ENCODE measurements around the gene CALY. TPM values are rescaled to one million over a fixed set of nuclear protein-coding genes. Genes with fewer than 3 reads are reported as not detected.
A peak's percentile ranks its signal among the peaks of the same experiment; 100 is the strongest.

CALY gene
- total RNA-seq, 1 donor from 2014 or later, result not detected

DNA sequence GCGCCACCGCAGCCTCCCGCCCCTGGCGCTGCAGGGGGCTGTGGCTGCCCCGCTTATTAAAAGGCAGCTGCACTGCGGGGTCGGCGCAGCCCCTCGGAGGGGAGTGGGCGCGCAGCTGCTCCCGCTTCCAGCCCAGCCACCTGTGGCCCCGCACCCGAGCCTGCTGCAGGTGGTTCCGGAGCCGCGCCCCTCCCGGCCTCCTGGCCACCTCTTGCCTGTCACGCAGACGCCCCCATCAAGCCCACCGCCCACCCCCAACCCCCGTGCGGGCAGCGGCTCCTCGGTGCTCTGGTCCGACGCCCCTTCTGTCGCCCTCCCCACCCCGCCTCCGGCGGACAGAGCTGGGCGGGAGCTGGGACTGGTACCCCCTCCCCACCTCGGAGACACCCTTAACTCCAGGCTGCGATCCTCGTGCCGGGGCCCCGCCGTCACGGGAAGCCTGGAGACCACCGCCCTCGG, 549 bp downstream of the CALY start:
- no peak overlapping the region for H3K4me3 Mint-ChIP-seq (ENCODE audit: unreplicated experiment)
- DNase-seq (ENCODE audit: low spot score), result no peak
- TF ChIP-seq, protein P1, sequence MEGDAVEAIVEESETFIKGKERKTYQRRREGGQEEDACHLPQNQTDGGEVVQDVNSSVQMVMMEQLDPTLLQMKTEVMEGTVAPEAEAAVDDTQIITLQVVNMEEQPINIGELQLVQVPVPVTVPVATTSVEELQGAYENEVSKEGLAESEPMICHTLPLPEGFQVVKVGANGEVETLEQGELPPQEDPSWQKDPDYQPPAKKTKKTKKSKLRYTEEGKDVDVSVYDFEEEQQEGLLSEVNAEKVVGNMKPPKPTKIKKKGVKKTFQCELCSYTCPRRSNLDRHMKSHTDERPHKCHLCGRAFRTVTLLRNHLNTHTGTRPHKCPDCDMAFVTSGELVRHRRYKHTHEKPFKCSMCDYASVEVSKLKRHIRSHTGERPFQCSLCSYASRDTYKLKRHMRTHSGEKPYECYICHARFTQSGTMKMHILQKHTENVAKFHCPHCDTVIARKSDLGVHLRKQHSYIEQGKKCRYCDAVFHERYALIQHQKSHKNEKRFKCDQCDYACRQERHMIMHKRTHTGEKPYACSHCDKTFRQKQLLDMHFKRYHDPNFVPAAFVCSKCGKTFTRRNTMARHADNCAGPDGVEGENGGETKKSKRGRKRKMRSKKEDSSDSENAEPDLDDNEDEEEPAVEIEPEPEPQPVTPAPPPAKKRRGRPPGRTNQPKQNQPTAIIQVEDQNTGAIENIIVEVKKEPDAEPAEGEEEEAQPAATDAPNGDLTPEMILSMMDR (IDR thresholded peaks at IDR 0.05; ENCODE audit: unreplicated experiment), result no peak
- no peaks in the 10 kb centered on the region for H3K36me3 Mint-ChIP-seq (ENCODE audit: low read depth, unreplicated experiment)
- no peak overlapping the region for H3K27ac Mint-ChIP-seq (ENCODE audit: unreplicated experiment)
- H3K4me1 Mint-ChIP-seq (ENCODE audit: unreplicated experiment), result no peaks in the 10 kb centered on the region
- H3K27me3 Mint-ChIP-seq (ENCODE audit: unreplicated experiment), result peaks cover 16% of the 10 kb centered on the region
- no peaks in the 10 kb centered on the region for H3K9me3 Mint-ChIP-seq (ENCODE audit: unreplicated experiment)

DNA sequence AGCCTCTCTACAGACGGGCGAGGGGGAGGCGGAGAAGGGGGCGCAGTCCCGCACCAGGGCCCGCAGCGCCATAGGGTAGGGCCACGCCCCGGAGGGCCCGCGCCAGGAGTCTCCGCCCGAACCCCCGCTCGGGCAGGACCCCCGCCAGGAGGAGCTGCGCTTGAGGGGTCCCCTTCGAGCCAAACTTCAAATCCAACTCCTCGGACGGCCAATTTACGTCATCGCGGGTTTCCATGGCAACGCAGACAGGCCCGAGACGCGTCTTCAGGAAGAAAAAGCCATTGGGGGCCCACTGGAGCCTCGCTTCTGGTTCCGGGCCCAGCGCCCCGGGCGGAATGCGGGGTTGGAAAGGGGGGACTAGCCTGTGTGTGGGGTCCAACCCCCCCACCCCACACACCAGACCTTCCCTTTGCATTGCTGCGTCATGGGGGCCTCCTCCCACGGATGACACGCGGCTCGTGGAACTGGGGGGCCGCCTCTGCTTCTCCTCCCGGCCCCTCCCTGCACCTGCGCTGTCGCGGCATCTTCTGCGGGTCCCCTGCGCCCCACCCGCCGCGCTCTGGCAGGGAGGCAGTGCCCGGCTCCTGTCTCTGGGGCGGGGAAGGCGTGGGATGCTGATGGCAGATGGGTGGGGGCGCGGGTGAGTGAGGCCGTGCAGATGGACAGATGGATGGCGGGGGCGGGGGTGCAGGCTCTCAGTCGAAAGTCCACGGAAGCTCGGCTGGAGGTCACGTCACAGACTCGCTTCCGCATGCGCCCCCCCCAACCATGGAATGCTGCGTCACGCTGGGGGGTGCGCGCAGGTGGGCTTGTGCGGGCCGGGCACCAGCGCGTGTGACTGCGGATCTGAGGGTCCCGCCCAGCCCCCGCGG, 1.2 kb downstream of the CALY start:
- DNase-seq (ENCODE audit: low spot score), result peak; percentile 58
- TF ChIP-seq, protein P1 (IDR thresholded peaks at IDR 0.05; ENCODE audit: unreplicated experiment), result no peak
- H3K9me3 Mint-ChIP-seq (ENCODE audit: unreplicated experiment), result no peaks in the 10 kb centered on the region
- H3K4me3 Mint-ChIP-seq (ENCODE audit: unreplicated experiment), result no peak overlapping the region
- no peaks in the 10 kb centered on the region for H3K36me3 Mint-ChIP-seq (ENCODE audit: low read depth, unreplicated experiment)
- no peaks in the 10 kb centered on the region for H3K4me1 Mint-ChIP-seq (ENCODE audit: unreplicated experiment)
- peaks cover 20% of the 10 kb centered on the region for H3K27me3 Mint-ChIP-seq (ENCODE audit: unreplicated experiment)
- H3K27ac Mint-ChIP-seq (ENCODE audit: unreplicated experiment), result no peak overlapping the region

DNA sequence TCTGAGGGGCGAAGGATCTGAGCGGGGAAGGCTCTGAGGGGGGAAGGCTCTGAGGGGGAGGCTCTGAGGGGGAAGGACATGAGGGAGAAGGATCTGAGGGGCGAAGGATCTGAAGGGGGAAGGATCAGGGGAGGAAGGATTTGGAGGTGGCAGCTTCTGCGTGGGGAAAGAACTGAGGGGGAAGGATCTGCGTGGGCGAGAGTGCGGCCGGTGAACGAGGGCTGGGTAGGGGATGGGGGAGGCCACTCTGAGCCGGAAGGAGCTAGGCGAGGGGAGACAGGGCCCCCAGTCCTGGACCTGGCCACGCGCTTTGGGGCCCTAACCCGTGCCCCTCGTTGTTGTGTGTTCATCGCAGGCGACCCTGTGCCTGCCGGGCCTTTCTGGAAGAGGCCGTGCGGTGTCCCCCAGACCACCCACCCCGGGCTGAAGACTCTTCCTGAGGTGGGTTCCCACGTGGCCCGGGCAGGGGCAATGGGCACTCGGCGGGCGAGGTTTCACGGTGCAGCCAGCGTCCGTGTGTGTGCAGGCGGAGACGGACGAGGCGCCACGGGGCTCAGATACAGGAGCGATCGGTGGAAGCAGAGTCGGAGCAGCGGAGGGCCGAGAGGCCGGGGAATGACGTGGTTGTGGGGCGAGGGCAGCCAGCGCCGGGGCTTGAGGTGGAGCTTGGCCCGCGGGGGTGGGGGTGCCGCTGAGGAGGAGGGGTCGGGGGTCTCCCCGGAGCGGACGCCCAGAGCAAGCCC, 2.0 kb downstream of the CALY start:
- no peaks in the 10 kb centered on the region for H3K9me3 Mint-ChIP-seq (ENCODE audit: unreplicated experiment)
- no peak for DNase-seq (ENCODE audit: low spot score)
- no peaks in the 10 kb centered on the region for H3K36me3 Mint-ChIP-seq (ENCODE audit: low read depth, unreplicated experiment)
- H3K4me1 Mint-ChIP-seq (ENCODE audit: unreplicated experiment), result no peaks in the 10 kb centered on the region
- H3K27me3 Mint-ChIP-seq (ENCODE audit: unreplicated experiment), result peaks cover 22% of the 10 kb centered on the region
- TF ChIP-seq, protein P1 (IDR thresholded peaks at IDR 0.05; ENCODE audit: unreplicated experiment), result no peak
- no peak overlapping the region for H3K4me3 Mint-ChIP-seq (ENCODE audit: unreplicated experiment)
- no peak overlapping the region for H3K27ac Mint-ChIP-seq (ENCODE audit: unreplicated experiment)

DNA sequence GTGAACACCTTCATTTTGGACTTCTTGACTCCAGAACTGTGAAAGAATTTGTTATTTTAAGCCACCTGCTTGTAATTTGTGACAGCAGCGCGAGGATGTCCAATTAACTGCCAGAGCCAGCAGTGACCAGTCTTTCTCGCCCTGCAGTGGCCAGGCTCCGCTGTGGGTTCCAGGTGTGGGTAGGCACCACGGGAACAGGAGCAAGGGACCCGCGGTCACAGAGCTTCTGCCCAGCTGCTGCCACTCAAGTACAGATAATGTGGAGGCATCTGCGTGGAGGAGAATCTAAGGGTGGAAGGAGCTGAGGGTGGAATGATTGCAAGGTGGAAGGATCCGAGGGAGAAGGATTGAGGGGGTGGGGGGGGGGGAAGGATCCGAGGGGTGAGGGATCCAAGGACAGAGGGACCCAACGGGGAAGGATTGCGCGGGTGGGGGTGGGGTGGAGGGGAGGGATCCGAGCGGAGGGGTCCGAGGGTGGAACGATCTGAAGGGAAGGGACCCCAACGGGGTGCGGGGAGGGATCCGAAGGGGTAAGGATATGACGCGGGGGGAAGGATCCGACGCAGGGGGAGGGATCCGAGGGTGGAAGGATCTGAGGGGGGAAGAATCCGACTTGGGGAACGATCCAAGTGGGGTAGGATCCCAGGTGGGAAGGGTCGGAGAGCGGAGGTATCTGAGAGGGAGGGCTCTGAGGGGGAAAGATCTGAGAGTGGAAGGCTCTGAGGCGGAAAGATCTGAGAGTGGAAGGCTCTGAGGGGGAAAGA, 3.6 kb downstream of the CALY start:
- Mint-ChIP-seq H3K9me3 (ENCODE audit: unreplicated experiment) (no peaks in the 10 kb centered on the region), H3K4me1 (ENCODE audit: unreplicated experiment) (no peaks in the 10 kb centered on the region), H3K4me3 (ENCODE audit: unreplicated experiment) (no peak overlapping the region), H3K27ac (ENCODE audit: unreplicated experiment) (no peak overlapping the region), H3K27me3 (ENCODE audit: unreplicated experiment) (peaks cover 27% of the 10 kb centered on the region), H3K36me3 (ENCODE audit: low read depth, unreplicated experiment) (no peaks in the 10 kb centered on the region)
- TF ChIP-seq, protein P1 (IDR thresholded peaks at IDR 0.05; ENCODE audit: unreplicated experiment), result no peak
- no peak for DNase-seq (ENCODE audit: low spot score)

Measured in endothelial cell (in vitro differentiated cells).